Mucosa of stomach (tissue), 1 donor: Measurements from ENCODE around the gene ZDHHC24.
"Not testable (repeated sequence)": the region's sequence is repeated elsewhere in the genome, so short reads cannot be mapped to it uniquely, and the experiment has no call there.

Experiments used
- H3K27me3 ChIP-seq: one replicate; pipeline ENCODE4 v1.7.0; 2013; ENCODE audit warnings: mild to moderate bottlenecking, low read length; ENCODE audit not compliant: control insufficient read depth, insufficient read depth
- H3K36me3 ChIP-seq: one replicate; pipeline ENCODE4 v1.7.0; 2013; ENCODE audit warnings: low read length; ENCODE audit not compliant: control insufficient read depth, insufficient read depth
- H3K4me1 ChIP-seq: one replicate; pipeline ENCODE4 v1.7.0; 2013; ENCODE audit warnings: mild to moderate bottlenecking, low read length; ENCODE audit not compliant: control insufficient read depth, insufficient read depth
- H3K4me3 ChIP-seq: one replicate; pipeline ENCODE4 v1.7.0; 2013; ENCODE audit warnings: low read length
- H3K9ac ChIP-seq: one replicate; pipeline ENCODE4 v1.7.0; 2013; ENCODE audit warnings: mild to moderate bottlenecking, low read length, moderate library complexity
- H3K9me3 ChIP-seq: one replicate; pipeline ENCODE4 v1.7.0; 2013; ENCODE audit warnings: mild to moderate bottlenecking, low read length, moderate library complexity; ENCODE audit not compliant: control insufficient read depth
- donor health status: Pancreatic carcinoma.

Gene ZDHHC24

DNA sequence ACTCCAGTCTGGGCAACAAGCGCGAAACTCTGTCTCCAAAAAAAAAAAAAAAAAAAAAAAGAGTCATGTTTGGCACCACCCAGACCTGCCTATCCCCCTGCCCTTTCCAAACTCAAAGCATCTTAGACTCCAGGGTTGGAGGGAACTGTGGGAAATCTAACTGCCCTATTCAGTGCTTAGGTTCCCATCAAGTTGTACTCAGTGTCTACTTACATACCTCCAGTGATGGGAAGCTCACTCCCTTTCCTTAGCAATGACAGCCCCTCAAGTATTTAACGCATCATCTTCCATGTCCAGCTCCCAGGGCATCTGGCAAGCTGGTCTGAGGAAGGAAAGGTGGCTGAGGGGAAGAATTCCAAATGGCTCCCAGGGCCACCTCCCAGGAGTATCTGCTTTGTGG is 3.8 kb upstream of the ZDHHC24 start:
- no peak overlapping the region for H3K4me3 ChIP-seq
- no peaks in the 10 kb centered on the region for H3K36me3 ChIP-seq
- H3K4me1 ChIP-seq = peaks cover 7% of the 10 kb centered on the region
- no peaks in the 10 kb centered on the region for H3K9me3 ChIP-seq
- peaks cover 11% of the 10 kb centered on the region for H3K27me3 ChIP-seq
- no peak overlapping the region for H3K9ac ChIP-seq

DNA sequence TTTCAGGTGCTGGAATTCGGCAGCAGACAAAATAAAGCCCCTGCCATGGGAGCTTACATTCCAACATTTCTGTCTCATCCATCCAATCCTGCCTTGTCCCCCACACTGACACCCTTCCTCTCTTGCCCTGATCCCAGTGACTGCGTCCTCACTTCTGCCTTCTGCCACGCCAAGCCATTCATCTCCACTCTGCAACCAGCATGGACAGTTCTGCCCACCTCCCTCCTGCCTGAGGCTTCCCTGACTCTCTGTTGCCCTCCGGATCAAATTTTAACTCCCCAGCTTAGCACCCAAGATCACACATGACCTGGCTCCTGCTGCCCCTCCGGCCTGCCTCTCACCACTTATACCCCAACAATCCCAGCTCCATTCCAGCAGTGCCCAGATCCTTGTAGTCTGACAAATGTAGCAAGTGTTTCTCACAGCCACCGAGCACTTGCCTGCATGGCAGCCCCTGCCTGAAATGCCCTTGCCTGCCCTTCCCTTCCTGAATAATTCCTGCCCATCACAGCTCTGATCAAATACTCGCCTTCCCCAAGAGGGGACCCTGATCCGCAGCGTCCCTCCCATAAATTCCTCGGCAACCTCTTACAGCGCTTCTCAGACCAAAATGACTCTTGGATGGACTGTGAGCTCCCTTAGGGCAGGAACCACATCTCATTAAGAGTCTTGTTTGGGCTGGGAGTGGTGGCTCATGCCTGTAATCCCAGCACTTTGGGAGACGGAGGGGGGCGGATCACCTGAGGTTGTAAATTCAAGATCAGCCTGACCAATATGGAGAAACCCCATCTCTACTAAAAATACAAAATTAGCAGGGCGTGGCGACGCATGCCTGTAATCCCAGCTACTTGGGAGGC is 3.2 kb upstream of the ZDHHC24 start:
- H3K27me3 ChIP-seq = peaks cover 11% of the 10 kb centered on the region
- H3K4me1 ChIP-seq = peaks cover 11% of the 10 kb centered on the region
- H3K9ac ChIP-seq = no peak overlapping the region
- H3K36me3 ChIP-seq = no peaks in the 10 kb centered on the region
- H3K4me3 ChIP-seq = no peak overlapping the region
- H3K9me3 ChIP-seq = no peaks in the 10 kb centered on the region

DNA sequence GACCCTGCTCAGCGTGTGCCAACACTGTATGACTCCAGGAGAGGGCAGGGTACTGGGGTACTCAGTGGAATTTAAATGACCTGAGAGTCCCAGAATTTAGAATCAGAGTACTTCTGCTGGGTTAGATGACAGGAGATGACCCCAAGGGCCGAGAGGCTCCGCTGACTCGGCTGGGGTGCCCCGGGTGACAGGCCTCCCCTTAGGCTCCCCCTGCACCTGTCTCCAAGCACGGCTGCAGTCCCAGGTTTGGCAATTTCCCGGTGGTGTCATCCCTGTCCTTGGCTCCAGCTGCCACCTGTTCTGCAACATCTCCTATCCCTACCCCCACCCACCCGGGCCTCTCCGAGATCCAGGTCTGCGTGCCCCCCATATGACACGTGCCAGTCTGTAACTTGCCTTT is 2.2 kb upstream of the ZDHHC24 start:
- H3K27me3 ChIP-seq = peaks cover 11% of the 10 kb centered on the region
- H3K4me3 ChIP-seq = no peak overlapping the region
- no peaks in the 10 kb centered on the region for H3K36me3 ChIP-seq
- H3K9ac ChIP-seq = no peak overlapping the region
- no peaks in the 10 kb centered on the region for H3K9me3 ChIP-seq
- peaks cover 12% of the 10 kb centered on the region for H3K4me1 ChIP-seq

DNA sequence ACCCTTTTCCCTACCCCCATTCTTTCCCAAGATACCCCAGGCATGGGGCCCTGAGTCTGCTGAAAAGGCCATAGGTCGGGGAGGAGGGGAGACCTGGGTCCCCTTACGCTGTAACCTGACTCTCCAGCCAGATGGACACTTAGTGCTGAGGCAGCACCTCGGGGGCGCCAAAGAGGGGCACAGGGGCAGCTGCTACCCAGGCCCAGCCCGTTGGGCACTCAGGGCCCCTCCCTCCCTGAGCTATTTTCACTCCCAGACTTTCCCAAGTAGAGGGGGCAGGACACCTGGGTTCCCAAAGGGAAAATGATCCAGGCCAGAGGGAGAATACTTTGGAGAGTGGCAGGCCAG is 1.8 kb upstream of the ZDHHC24 start:
- Histone ChIP-seq H3K9ac (no peak overlapping the region), H3K27me3 (peaks cover 11% of the 10 kb centered on the region), H3K4me1 (peaks cover 12% of the 10 kb centered on the region), H3K9me3 (no peaks in the 10 kb centered on the region), H3K4me3 (no peak overlapping the region), H3K36me3 (no peaks in the 10 kb centered on the region)

DNA sequence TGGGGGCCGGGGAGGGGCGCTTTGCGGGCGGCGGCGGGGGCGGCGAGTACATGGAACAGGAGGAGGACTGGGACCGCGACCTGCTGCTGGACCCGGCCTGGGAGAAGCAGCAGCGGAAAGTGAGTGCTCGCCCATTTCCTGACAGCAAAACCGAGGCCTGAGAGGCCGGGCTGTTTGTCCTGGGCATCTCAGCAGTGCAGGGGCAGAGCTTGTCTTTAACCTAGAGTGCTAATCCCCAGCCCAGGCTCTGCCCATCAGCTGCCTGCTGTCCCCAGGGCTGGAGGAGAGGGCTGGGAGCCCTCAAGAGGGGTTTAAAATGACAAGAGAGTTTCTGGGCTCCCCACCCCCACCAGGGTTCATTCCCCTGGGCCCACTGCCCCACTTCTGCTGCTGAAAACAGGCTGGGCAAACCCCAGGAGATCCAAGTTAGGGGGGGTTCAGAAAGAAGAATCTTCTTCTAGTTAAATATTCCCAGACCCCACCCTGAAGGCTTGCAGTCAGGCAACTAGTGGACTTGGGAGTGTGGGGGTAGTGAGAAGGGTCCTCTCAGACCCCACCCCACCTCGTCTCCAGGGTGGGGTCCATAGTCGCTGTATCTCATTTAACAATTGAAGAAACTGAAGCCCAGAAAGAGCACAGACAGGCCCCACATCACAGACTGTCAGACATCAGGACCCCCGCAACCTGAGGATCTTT is 1.3 kb upstream of the ZDHHC24 start:
- Histone ChIP-seq H3K9ac (no peak overlapping the region), H3K4me1 (peaks cover 12% of the 10 kb centered on the region), H3K4me3 (no peak overlapping the region), H3K9me3 (no peaks in the 10 kb centered on the region), H3K36me3 (no peaks in the 10 kb centered on the region), H3K27me3 (peaks cover 11% of the 10 kb centered on the region)

DNA sequence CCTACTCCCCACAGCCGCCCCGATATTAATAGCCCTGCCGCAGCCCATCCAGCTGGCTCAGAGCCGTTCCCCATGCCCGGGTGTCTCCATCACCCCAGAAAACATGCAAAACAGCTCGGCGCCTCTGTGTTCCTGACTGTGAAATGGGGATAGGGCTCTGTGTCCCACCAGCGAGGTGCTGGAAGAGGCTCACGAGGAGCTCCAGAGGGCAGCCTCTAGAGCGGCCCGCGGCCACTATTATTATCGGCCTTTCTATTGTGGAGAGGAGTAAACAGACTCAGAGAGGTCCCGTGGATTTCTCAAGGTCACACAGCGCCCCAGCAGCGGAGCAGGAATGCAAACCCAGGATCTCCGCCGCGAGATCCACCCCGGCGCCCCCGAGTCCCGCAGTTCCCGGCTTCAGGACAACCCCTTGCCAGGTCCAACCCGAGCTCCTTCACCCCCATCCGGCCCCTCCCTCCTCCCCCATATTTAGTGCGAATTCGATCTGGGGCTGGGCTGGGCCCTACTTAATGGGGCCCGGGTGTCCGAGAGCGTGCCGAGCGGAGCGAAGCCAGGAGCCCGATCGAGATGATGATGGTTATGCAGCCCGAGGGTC is 619 bp upstream of the ZDHHC24 start, which contains the start of gene ACTN3:
Gene ACTN3, plus strand, starts transcription at position 536 of the 598 bp plus-strand sequence. Its CDS starts 35 bp downstream, at position 571.
- Histone ChIP-seq H3K4me1 (peaks cover 12% of the 10 kb centered on the region), H3K27me3 (peaks cover 11% of the 10 kb centered on the region), H3K9me3 (no peaks in the 10 kb centered on the region), H3K36me3 (no peaks in the 10 kb centered on the region), H3K4me3 (peak within 1 kb of the TSS; percentile 61), H3K9ac (peak within 1 kb of the TSS; percentile 79)

DNA sequence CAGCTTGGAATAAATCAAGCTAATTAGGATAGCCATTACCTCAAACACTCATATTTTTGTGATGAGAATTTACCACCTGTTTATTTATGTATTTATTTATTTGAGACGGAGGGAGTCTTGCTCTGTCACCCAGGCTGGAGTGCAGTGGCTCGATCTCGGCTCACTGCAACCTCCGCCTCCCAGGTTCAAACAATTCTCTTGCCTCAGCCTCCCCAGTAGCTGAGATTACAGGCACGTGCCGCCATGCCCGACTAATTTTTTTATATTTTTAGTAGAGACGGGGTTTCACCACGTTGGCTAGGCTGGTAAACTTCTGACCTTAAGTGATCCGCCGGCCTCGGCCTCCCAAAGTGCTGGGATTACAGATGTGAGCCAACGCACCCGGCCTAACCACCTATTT is 896 bp downstream of the ZDHHC24 start:
- H3K36me3 ChIP-seq, H3K9me3 ChIP-seq, H3K4me3 ChIP-seq: not testable (repeated sequence)
- Histone ChIP-seq H3K9ac (peak overlapping the region; percentile 79), H3K4me1 (peaks cover 12% of the 10 kb centered on the region), H3K27me3 (peaks cover 11% of the 10 kb centered on the region)

DNA sequence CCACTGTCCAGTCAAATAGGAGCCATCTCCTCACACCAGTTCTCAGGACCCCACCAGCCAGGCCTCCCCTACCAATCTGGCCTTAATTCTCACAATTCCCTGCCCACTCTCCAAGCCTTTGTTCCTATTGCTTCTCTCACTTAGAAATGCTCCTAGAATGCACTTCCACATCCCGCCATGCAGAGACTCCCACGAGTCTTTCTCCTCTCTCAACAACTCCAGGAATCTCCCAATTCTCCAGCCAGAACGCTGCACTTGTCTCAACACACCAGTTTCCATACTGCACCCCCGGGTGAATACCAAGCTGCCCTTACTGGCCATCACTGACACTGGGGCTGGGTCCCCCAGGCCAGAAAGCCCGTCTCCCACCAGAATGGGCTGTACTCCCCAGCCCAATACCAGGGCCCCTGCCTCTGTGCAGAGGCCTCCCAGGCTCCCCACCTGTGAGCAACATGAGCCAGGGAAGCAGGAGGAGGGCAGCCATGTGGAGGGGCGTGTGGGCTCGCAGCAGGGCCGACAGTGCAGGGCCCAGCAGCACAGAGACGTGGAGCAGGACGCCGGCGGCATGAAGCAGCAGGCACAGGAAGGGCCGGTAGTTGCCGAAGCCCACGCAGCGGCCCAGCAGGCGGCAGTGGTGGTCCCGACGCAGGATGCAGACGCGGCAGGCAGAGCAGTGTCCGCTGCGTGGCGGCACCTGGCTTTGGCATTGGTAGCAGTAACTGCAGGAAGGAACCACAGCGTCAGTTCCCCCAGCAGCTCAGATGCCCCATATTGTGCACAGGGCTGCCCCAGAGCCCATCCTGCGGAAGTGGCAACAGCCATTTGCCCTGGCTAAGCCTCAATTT is 2.4 kb downstream of the ZDHHC24 start:
- Histone ChIP-seq H3K27me3 (peaks cover 11% of the 10 kb centered on the region), H3K4me3 (no peak overlapping the region), H3K9me3 (no peaks in the 10 kb centered on the region), H3K4me1 (peaks cover 12% of the 10 kb centered on the region), H3K9ac (peak overlapping the region; percentile 8), H3K36me3 (no peaks in the 10 kb centered on the region)

DNA sequence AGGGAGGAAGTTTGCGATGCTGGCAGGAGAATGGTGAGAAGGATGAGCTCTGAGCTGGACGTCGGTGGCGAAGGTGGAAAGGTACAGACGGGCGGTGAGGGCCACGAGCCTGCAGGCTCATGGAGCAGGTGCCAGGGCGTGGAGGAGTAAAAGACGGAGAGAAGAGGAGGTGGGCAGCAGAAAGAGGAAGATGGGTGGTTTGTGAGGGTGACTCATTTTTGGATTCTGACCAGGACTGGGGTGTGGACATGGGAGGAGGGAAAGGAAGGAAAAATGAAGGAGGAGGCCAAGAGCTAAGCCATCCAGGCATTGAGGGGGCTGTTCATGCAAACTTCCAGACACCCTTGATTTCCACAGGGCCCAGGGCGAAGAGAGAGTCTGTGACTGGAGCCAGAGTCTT is 3.5 kb downstream of the ZDHHC24 start:
- Histone ChIP-seq H3K27me3 (peaks cover 11% of the 10 kb centered on the region), H3K36me3 (no peaks in the 10 kb centered on the region), H3K4me3 (no peak overlapping the region), H3K9me3 (no peaks in the 10 kb centered on the region), H3K4me1 (peaks cover 12% of the 10 kb centered on the region), H3K9ac (no peak overlapping the region)

DNA sequence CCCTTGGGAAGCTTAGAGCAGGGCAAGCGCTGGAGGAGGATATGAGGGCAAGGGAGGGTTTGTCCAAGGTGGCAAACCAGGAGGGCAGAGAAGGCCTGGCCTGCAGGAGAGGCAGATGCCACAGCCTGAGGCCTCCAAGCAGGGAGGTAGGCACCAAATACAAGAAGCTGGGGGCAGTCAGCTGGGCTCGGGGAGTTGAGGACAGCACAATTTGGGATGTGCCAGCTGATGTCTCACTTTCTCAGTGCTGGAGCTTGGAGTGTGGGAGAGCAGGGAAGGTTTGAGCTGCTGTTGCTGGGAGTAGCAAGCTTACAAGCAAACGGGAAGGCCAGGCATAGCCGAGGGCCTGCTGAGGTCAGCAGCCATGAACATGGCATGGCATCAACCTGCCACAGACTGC is 4.0 kb downstream of the ZDHHC24 start:
- H3K9ac ChIP-seq = no peak overlapping the region
- H3K4me1 ChIP-seq = peaks cover 12% of the 10 kb centered on the region
- no peak overlapping the region for H3K4me3 ChIP-seq
- peaks cover 7% of the 10 kb centered on the region for H3K27me3 ChIP-seq
- no peaks in the 10 kb centered on the region for H3K9me3 ChIP-seq
- H3K36me3 ChIP-seq = no peaks in the 10 kb centered on the region

- H3K4me3 ChIP-seq = not testable (repeated sequence)
Observed at GRCh38 chr11:66540598-66540997, 5.2 kb downstream of the ZDHHC24 start.

More at GRCh38 chr11:66540598-66540997, 5.2 kb downstream of the ZDHHC24 start:
- H3K9me3 ChIP-seq, H3K9ac ChIP-seq, H3K27me3 ChIP-seq, H3K4me1 ChIP-seq, H3K36me3 ChIP-seq: not testable (repeated sequence)
